Activated CD8-positive, alpha-beta memory T cell treated with anti-CD3 and anti-CD28 coated beads, Interleukin-2, amount 50 U/mL, for 1 hour (primary cell): Measurements from ENCODE around the gene SHTN1.

Source experiments
- DNase-seq: peaks from one replicate; pipeline ENCODE4 v3.0.0-alpha.2; 2020; ENCODE audit errors: extremely low read depth

The SHTN1 gene

GRCh38 chr10:116918583-116918982 lies 86.4 kb downstream of the SHTN1 start:
- DNase-seq, result no peak

GRCh38 chr10:116917481-116917880 lies 87.5 kb downstream of the SHTN1 start:
- DNase-seq, result no peak

- no peak for DNase-seq
These were observed 89.6 kb downstream of the SHTN1 start for GRCh38 chr10:116915340-116915739.

GRCh38 chr10:116913695-116914094 lies 91.3 kb downstream of the SHTN1 start:
- no peak for DNase-seq

GRCh38 chr10:116912162-116912561 lies 92.8 kb downstream of the SHTN1 start:
- DNase-seq, result no peak

GRCh38 chr10:116910910-116911309 lies 94.1 kb downstream of the SHTN1 start:
- no peak for DNase-seq

- DNase-seq, result no peak
These were observed 95.7 kb downstream of the SHTN1 start for GRCh38 chr10:116909307-116909706.

GRCh38 chr10:116907245-116907987 lies 97.6 kb downstream of the SHTN1 start:
- no peak for DNase-seq

- DNase-seq, result no peak
These were observed 99.2 kb downstream of the SHTN1 start for GRCh38 chr10:116905845-116906210.

- no peak for DNase-seq
These were observed 105.4 kb downstream of the SHTN1 start for GRCh38 chr10:116899626-116900025.

- no peak for DNase-seq
These were observed 111.3 kb downstream of the SHTN1 start for GRCh38 chr10:116893686-116894037.

GRCh38 chr10:116892907-116893685 lies 111.9 kb downstream of the SHTN1 start:
- DNase-seq, result no peak

- DNase-seq, result no peak
These were observed 113.8 kb downstream of the SHTN1 start for GRCh38 chr10:116891208-116891607.

GRCh38 chr10:116889066-116889465 lies 115.9 kb downstream of the SHTN1 start:
- DNase-seq, result no peak

- DNase-seq, result no peak
These were observed 116.5 kb downstream of the SHTN1 start for GRCh38 chr10:116888380-116889055.

- DNase-seq, result no peak
These were observed 118.2 kb downstream of the SHTN1 start for GRCh38 chr10:116886772-116887171.

GRCh38 chr10:116882639-116883038 lies 122.3 kb downstream of the SHTN1 start:
- DNase-seq, result no peak

- no peak for DNase-seq
These were observed 124.1 kb downstream of the SHTN1 start for GRCh38 chr10:116880716-116881482.

- DNase-seq, result no peak
These were observed 125.2 kb downstream of the SHTN1 start for GRCh38 chr10:116879817-116880216.

GRCh38 chr10:116878123-116878522 lies 126.9 kb downstream of the SHTN1 start:
- no peak for DNase-seq

- DNase-seq, result no peak
These were observed 127.6 kb downstream of the SHTN1 start for GRCh38 chr10:116877391-116877790.

GRCh38 chr10:116875897-116876296 lies 129.1 kb downstream of the SHTN1 start:
- DNase-seq, result no peak
